HG03442 (cell line): ENCODE measurements around the gene NR2F1-AS1.

Experiments
- ATAC-seq: cut with Tn5 transposase; IDR thresholded peaks from one replicate; pipeline ENCODE4 v1.9.1; 2021; ENCODE audit warnings: mild to moderate bottlenecking, moderate library complexity; ENCODE audit not compliant: unreplicated experiment

Gene NR2F1-AS1

GRCh38 chr5:93603078-93603792 lies 22.2 kb upstream of the NR2F1-AS1 start:
- no peak for ATAC-seq

GRCh38 chr5:93602241-93603077 lies 21.4 kb upstream of the NR2F1-AS1 start:
- no peak for ATAC-seq

- no peak for ATAC-seq
These were observed 20.8 kb upstream of the NR2F1-AS1 start for GRCh38 chr5:93601802-93602155.

- no peak for ATAC-seq
These were observed 20.2 kb upstream of the NR2F1-AS1 start for GRCh38 chr5:93601071-93601801.

GRCh38 chr5:93600409-93601070 lies 19.5 kb upstream of the NR2F1-AS1 start:
- no peak for ATAC-seq

- ATAC-seq, result no peak
These were observed 18.5 kb upstream of the NR2F1-AS1 start for GRCh38 chr5:93599399-93600120.

- no peak for ATAC-seq
These were observed 18.0 kb upstream of the NR2F1-AS1 start for GRCh38 chr5:93599001-93599379.

- ATAC-seq, result no peak
These were observed 17.3 kb upstream of the NR2F1-AS1 start for GRCh38 chr5:93598091-93599000.

GRCh38 chr5:93596676-93597490 lies 15.9 kb upstream of the NR2F1-AS1 start:
- ATAC-seq, result no peak

GRCh38 chr5:93596310-93596675 lies 15.3 kb upstream of the NR2F1-AS1 start:
- ATAC-seq, result no peak

- no peak for ATAC-seq
These were observed 14.6 kb upstream of the NR2F1-AS1 start for GRCh38 chr5:93595420-93596147.

- no peak for ATAC-seq
These were observed 13.8 kb upstream of the NR2F1-AS1 start for GRCh38 chr5:93594591-93595419.

GRCh38 chr5:93593476-93594131 lies 12.6 kb upstream of the NR2F1-AS1 start:
- no peak for ATAC-seq

GRCh38 chr5:93592883-93593282 lies 11.9 kb upstream of the NR2F1-AS1 start:
- ATAC-seq, result no peak

- no peak for ATAC-seq
These were observed 10.4 kb upstream of the NR2F1-AS1 start for GRCh38 chr5:93591323-93591945.

- no peak for ATAC-seq
These were observed 9.5 kb upstream of the NR2F1-AS1 start for GRCh38 chr5:93590493-93590892.
